Measurements from ENCODE around the gene EEF1AKMT4.

EEF1AKMT4 gene

DNA sequence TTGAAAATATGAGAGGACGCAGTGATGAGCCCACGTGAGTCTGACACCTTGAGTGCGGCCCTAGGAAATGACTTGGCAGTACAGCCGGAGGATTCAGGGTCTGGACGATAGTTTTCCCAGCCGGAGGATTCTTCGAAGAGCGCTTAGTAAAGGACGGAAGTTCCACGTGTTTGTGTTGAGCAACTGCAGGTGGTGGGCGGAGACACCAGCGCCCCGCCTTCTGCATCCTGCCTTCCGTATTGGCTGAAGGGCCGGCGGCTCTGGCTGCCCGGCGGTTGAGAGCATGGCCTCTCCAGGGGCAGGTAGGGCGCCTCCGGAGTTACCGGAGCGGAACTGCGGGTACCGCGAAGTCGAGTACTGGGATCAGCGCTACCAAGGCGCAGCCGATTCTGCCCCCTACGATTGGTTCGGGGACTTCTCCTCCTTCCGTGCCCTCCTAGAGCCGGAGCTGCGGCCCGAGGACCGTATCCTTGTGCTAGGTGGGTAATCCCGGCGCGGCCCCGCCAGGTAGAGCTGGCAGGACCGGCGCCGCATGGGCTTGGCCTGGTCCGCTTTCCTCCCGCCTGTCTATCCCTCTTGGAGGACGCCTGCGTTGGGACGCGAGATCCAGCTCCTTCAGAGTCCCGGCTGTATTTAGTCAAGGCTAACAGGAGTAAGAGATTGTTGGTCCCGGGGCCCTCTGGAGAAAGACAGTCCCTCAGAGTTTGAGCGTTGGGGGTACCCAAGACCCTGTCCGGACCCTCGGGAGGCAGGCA lies at the start of gene EEF1AKMT4:
EEF1AKMT4 (plus strand) TSS at position 261 of the 755 bp plus-strand sequence; CDS start at position 284, 23 bp downstream.
- DNase-seq (ENCODE audit: low read depth), result peak; percentile 81

DNA sequence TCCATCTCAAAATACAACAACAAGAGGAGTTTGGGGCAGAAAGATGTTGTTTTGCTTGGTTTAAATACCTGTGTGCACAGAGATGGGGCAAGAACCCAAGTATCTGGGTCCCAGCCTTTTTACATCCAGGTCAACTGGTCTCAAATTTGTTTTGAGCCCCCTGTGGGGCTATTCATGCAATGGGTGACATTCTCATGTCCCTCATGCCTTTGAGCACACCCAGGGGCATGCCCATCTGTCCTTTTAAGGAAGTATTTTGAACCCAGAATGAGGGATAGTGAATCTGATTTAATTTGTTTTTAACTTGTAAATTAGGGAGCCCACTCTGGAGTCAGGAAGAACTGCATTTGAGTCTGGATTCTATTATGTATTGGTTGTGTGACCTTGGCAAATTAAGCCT lies 48.6 kb upstream of the EEF1AKMT4 start:
- DNase-seq (ENCODE audit: low read depth), result no peak

DNA sequence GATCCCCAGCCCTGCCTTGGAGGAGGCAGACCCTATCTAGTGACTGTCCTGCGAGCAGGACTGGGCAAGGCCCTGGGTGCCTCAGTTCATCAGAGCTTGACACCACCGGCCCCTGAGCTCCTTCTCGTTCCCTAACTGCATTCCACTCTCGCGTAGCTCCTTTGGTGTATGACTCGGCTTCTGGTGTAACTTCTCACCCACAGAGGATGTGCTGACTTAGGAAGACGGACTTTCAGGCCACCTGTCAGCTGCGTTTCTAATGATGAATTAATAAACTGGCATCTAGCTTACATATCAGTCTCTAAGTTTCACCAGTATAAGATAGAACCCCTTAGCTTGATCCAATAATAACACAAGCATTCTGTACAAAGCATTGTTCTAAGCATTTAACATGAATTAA lies 45.9 kb upstream of the EEF1AKMT4 start:
- no peak for DNase-seq (ENCODE audit: low read depth)

DNA sequence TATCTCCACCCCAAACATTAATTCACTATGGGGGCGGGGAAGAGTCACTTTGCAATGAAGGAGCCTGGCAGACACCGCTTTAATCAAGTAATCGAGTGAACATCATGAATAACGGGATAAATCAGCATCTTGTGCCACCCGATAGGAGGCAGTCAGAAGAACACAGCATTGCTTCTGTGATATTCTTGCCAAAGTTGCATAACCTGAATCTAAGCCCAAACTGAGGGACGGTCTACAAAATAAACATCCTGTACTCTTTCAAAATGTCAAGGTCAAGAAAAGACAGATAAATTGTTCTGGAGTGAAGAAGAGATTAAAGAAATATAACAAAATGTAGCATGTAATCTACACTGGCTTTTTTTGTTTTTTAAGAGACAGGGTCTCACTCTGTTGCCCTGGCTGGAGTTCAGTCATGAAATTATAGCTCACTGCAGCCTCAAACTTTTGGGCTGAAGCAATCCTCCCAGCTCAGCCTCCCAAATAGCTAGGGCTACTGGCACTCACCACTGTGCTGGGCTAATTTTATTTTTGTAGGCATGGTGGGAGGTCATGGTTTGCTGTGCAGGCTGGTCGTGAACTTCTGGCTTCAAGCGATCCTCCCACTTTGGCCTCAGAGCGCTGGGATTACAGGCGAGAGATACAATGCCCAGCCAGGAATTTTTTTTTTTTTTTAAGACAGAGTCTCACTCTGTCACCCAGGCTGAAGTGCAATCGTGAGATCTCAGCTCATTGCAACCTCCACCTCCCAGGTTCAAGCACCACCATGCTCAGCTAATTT lies 40.1 kb upstream of the EEF1AKMT4 start:
- DNase-seq (ENCODE audit: low read depth), result no peak

DNA sequence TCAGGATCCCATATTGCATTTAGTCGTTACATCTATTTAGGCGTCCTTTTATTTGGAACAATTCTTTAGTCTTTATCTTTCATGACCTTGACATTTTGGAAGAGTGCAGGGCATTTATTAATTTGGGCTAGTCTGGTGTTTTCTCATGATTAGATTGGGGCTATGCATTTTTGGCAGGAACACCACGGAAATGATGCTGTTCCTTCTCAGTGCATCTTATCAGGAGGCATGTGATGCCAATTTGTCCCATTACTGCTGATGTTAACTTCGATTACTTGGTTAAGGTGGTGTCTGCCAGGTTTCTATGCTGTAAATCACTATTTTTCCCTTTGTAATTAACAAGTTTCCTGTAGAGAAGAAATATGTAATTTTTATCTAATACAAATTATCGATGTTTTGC lies 38.2 kb upstream of the EEF1AKMT4 start:
- no peak for DNase-seq (ENCODE audit: low read depth)

DNA sequence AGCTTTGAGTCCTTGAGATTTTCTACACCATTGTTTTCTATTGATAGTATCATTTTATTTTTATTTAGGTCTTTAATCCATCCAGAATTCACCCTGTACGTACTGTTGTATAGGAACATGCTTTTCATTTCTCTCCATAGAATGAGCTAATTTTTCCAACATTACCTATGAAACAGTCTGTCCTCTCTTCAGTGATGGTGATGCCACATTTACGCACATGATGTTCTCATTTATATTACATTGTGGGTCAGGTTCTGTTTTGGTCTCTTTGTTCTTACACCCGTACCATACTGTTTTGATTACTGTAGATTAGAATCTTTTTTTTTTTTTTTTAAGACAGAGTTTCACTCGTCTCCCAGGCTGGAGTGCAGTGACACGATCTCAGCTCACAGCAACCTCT lies 37.8 kb upstream of the EEF1AKMT4 start:
- no peak for DNase-seq (ENCODE audit: low read depth)

DNA sequence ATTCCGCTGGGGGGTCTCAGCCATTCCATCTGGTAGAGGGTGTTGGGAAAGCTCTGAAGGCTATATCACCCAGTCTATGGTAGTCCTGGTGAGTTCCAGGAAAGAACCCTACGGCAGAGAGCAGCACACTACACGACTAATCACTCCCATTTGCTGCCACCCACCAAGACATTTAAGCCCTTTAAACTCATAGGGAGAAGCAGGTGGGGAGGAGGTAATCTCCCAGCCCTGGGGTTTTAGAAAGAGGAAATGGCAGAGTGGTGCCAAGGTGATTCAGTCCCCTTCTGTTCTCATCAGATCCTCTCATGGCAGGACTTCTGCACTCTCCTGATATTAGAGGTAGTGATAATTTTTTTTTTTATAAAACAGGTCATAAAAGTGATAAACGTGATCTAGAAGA lies 30.7 kb upstream of the EEF1AKMT4 start:
- no peak for DNase-seq (ENCODE audit: low read depth)

DNA sequence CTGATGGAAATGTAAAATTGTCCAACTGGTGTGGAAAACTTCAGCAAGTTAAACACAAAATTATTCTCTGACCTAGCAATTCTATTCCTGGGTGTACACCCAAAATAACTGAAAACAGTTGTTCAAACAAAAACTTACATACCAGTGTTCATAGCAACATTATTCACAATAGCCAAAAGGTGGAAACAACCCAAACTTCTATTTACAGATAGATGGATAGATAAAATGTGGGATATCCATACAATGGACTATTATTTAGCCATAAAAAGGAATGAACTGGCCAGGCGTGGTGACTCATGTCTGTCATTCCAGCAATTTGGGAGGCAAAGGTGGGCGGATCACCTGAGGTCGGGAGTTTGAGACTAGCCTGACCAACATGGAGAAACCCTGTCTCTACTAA lies 27.0 kb upstream of the EEF1AKMT4 start:
- DNase-seq (ENCODE audit: low read depth), result no peak

DNA sequence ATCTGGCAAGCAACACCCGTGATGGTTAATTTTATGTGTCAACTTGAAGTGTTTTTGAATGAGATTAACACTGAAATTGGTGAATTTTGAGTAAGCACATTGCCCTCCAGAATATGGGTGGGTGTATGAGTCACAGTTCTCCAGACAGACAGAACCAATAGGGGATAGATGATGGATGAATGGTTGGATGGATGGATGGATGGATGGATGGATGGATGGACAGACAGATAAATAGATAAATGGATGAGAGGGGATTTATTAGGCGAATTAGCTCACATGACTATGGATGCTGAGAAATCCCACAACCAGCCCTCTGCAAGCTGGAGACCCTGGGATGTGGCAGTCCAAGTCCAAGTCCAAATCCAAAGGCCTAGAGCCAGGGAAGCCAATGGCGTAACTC lies 25.5 kb upstream of the EEF1AKMT4 start:
- DNase-seq (ENCODE audit: low read depth), result no peak

DNA sequence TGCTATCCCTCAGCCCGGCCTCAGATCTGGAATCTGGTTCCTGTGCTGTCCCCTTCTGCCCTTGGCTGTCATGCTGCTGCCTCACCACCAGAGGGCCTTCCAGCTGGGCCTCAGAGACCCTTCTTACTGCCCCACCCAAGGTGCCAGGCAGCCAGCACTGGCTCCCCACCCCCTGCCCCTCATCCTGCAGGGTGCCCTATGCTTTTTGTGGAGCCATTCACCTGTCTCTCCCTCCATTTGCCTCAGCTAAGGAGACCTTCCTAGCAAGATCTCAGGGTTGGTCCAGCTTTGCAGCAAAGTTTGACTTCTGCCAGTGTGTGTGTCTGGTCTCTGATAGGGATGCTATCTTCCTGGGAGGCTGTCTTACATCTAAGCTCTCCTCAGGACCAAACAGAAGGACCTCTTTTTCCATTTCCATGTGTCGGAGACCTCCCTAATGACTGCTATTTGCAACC lies 22.0 kb upstream of the EEF1AKMT4 start:
- no peak for DNase-seq (ENCODE audit: low read depth)

DNA sequence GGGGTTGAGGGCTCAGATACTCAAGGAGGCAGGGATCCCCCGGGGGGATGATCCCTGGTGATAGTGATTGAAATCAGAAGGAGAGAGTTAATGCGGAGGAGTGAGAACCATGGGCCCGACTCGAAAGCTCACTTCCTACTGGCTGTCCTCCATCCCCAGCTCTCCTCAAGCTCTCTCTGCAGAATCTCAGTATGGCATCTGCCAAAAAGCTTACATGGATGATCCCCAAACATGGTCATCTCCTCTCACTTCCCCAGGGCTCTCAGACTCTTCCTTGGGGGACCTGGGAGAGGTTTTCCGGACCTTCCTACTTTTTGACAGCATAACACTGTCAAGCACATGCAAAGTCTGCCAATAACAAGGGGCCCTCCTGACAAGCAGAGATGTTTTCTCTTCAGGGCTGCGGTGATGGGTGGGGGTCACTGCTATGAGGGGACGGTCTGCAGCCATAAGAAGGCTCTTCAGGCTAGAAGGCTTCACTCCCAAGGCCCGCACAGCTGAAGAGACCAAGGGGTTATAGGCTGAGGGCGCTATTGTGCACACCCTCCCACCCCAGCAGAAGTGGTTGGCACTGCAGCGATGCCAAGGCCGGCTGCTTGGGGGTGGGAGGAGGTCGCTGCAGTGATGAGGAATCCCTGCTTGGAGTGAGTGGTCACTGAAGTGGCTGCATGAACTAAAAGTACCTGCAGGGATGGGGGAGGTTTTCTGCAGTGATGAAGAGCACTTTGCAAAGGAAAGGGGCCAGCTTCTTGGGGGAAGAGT lies 20.9 kb upstream of the EEF1AKMT4 start:
- DNase-seq (ENCODE audit: low read depth), result no peak

DNA sequence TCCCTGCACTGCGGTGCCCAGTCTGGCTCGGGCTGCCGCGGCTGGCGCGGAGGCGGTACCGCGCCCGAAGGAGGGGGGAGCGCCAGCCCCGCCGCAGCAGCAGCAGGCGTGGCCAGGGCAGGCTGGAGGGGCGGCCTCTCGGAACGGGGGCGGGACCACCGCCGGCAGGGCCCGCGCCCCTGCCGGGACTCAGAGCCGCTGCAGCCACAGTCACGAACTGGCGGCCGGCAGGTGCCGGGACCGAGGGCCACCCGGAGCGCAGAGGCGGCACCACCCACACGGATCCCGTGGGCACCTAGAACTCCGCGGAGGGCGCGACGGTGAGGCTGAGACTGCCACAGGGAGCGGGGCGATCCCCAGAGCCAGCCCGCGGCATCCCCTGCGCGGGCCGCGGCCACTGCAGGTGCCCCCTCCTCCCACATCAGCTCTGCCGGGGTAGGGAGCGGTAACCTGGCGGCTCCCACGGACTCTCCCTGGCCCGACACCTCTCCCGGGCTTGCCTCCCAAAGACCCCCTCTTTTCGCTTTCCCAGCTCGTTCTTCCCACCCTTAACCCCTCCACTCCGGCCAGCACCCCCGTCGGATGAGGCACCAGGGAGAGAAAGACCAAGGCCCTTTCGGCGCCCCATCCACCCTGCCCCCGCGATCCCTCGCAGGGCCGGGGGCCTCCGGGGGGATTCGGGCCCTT lies 19.9 kb upstream of the EEF1AKMT4 start, which contains the start of gene VWA5B2:
VWA5B2 (plus strand) TSS at position 192 of the 687 bp plus-strand sequence. CDS start 944 bp downstream, outside the sequence.
- DNase-seq (ENCODE audit: low read depth), result no peak

DNA sequence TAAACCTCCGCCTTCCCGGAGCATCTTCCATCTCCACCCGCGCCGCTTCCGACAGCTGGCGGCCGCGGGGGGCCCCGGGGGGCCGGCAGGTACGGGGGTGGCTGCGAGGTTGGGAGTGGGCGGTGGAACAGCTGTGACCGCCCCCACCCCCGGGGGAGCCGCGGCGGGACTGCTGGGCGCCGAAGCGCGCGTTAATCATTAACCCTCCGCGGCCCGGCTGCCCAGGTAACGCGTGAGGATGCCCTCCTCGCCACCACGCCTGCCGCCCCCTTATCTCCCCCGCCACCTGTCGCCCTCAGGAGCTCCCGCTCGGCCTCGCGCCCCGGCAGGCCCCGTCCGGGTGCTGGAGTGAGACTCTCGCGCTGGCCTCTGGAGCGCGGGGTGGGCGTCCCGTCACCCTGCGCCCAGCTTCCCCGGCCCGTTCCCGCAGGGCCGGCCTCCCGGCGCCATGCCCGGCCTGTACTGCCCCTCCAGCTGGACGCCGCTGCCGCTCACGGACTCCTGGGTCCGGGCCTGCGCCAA lies 19.3 kb upstream of the EEF1AKMT4 start:
- no peak for DNase-seq (ENCODE audit: low read depth)

DNA sequence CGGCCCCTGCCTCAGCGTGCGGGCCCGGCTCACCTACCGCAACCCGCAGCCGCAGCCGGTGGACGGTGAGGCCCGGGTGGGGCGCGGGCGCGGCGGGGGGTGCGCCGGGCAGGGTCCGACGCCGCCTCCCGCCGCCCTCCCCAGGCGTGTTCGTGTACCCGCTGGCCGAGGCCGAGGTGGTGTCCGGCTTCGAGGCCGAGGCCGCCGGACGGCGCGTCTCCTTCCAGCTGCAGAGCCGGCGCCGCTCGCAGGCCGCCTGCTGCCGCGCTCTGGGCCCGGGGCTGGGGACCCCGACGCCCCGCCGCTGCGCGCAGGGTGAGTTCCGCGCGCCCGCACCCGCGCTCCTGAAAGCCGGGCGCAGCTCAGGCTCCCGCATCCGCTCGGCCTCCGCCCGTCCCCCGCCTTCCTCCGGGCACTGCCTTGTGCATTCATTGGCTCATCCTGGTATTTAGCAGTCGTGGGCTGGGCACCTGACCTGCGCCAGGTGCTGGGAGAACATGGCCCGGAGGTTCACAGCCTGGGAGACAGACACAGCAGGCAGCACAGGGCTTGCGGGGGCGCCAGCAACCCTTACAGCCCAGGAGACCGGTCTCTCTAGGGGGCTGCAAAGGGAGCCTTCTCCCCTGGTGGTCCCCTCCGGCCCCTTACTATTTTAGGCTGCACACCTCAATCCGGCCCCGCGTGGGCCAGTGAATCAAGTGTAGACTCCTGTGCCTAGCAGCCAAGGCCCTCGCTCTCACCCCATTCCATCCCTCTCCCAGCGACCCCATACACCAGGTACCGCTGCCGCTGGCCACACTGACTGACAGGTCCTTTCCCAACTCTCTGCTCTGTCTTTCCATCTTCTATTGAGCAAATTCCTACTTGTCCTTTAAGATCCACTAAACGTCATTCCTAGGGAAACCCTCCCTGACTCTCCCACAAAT lies 18.6 kb upstream of the EEF1AKMT4 start:
- DNase-seq (ENCODE audit: low read depth), result no peak

DNA sequence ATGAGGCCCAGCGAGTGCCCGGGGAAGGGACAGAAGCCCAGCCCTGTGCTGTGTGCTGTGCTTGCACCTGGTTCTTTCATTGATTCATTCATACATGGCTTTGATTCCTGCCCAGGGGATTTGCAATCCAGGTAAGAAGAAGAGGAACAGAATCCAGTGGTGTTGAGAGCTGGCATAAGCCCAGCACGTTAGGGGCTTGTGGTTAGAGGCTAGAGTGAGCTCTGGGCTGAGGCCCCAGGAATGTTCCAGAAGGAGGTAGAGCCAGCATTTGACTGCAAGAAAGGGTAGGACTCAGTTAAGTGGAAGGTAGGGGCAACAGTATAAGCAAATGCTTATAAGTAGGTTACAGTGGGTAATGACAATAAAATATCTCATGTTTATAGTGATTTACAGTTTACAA lies 17.8 kb upstream of the EEF1AKMT4 start:
- DNase-seq (ENCODE audit: low read depth), result no peak

DNA sequence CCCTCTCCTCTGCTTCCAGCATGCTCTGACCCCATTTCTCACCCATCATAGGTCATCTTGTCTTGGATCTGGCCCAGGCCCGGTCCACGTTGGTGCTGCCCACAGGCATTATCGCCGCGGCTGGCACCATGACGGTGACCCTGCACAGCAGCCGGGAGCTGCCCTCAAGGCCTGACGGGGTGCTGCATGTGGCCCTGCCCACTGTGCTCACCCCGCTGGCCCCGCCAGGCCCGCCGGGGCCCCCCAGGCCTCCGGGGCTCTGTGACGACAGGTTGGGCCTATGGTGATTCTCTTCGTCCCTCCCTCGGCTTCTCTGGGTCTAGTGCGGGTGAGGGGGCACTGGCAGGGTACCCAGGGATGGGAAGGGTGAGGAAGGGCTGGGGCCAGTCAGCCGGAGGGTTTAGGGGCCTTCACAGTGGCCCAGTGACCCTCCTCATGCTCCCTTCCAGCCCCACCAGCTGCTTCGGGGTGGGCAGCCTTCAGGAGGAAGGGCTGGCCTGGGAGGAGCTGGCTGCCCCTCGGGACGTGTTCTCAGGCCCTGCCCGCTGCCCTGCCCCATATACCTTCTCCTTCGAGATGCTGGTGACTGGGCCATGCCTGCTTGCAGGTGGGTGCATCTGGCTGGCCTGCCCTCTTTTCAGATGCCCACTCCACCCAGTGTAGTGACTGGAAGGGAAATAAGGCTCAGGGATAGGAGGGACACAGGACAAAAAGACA lies 16.2 kb upstream of the EEF1AKMT4 start:
- DNase-seq (ENCODE audit: low read depth), result no peak

DNA sequence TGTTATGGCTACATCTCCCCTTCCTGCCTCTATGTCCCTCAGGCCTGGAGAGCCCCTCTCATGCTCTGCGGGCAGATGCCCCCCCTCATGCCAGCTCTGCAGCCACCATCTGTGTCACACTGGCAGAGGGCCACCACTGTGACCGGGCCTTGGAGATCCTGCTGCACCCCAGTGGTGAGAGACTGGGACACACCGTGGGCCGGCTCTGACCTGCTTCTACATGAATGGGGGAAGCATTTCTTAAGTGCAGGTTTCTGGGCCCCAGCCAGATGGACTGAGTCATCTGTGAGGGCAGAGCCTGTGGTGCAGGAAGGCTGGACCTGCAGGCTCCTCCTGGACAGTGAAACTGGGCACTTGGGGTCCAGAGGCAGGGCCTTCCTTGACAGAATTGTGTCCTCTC lies 15.2 kb upstream of the EEF1AKMT4 start:
- peak; percentile 19 for DNase-seq (ENCODE audit: low read depth)

DNA sequence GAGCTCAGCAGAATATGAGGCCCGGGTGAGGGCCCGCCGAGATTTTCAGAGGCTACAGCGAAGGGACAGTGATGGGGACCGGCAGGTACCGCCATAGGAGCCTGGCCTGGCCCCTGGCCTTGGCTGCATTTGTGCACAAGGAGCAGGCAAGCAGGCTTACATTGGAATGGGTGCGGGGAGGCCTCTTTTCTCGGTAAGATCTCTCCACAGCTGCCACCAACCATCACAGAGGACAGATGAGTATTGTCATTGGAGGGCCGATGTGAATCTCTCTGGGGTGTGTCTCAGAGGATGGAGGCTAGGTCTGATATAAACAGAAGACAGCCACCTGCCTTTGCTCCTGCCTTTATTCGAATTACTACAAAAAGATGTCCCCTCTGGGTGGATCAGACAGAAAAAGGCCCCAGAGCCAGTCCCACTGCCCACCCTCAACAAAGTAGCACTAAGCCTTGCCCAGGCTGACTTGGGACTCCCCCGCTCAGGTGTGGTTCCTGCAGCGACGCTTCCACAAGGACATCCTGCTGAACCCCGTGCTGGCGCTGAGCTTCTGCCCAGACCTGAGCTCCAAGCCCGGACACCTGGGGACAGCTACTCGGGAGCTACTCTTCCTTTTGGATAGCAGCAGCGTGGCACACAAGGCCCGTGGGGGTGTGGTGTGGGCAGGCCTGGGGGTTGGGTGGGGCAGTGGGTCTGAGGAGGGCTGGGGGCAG lies 14.6 kb upstream of the EEF1AKMT4 start:
- no peak for DNase-seq (ENCODE audit: low read depth)

DNA sequence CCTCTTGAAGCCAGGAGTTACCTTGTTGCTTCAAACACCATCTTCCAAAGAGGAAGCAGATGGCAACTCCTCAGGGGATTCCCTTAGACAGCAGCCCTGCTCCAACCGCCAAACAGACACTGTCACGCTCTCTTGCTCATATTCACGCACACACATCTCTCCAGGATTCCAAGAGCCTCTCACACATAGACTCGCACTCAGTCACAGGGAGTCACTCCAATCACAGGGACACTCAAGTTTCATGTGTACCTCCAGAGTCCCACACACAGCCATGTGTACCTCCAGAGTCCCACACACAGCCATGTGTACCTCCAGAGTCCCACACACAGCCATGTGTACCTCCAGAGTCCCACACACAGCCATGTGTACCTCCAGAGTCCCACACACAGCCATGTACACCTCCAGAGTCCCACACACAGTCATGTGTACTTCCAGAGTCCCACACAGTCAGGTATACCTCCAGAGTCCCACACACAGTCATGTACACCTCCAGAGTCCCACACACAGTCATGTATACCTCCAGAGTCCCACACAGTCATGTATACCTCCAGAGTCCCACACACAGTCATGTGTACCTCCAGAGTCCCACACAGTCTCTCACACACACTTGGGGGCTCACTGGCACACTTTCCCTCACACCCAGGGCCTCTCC lies 14.0 kb upstream of the EEF1AKMT4 start:
- DNase-seq (ENCODE audit: low read depth), result no peak

All from GM04503 (cell line).